Endothelial cell of umbilical vein (primary cell): ENCODE measurements around the gene STT3B. TPM values are rescaled to one million over a fixed set of nuclear protein-coding genes. Genes with fewer than 3 reads are reported as not detected.

Experiments used
- BruUV-seq: library from RNA; stranded (reverse); fragments of 400-500 nt; replicated peaks from 2 replicates; lab custom pipeline; 2021; lab: Mats Ljungman, UMichigan
- CTCF ChIA-PET: fragments of 300-600, 350-600 bp; sonication (Branson Sonifier 250); formaldehyde crosslinking; loops from one replicate; lab custom pipeline; 2021; ENCODE audit warnings: antibody characterized with exemption, inconsistent platforms; lab: Charles Lee
- POLR2A ChIA-PET: fragments of 300-600, 350-600 bp; sonication (Branson Sonifier 250); formaldehyde crosslinking; loops from one replicate; lab custom pipeline; 2021; ENCODE audit warnings: antibody characterized with exemption, inconsistent platforms; lab: Charles Lee
- DNase-seq: peaks from one replicate; pipeline ENCODE4 v3.0.0-alpha.2; 2011; ENCODE audit warnings: low read depth, low spot score
- FAIRE-seq: peaks from 2 replicates; lab custom pipeline; 2011; peaks lifted over from hg19 to GRCh38; lab: Jason Lieb, UNC
- H2AFZ ChIP-seq: 2 replicates; pipeline ENCODE4 v1.6.0; 2012; ENCODE audit warnings: low read depth, low read length, control low read depth, inconsistent platforms
- H3K27ac ChIP-seq: 2 replicates; pipeline ENCODE4 v1.5.1; 2011; ENCODE audit warnings: low read depth, mild to moderate bottlenecking, control low read depth, low read length, moderate library complexity; ENCODE audit not compliant: insufficient read depth
- H3K27me3 ChIP-seq, 2 experiments: 2 replicates each; pipeline versions ENCODE4 v1.6.0 to v1.6.1; 2011; ENCODE audit warnings: low read length in 2 of 2, mixed read lengths in 1 of 2; ENCODE audit not compliant: control insufficient read depth in 2 of 2, insufficient read depth in 2 of 2
- H3K36me3 ChIP-seq, 2 experiments: 2 replicates in 1 of 2; 3 replicates in 1 of 2; pipeline ENCODE4 v1.5.1; 2011; ENCODE audit warnings: low read length in 2 of 2, mild to moderate bottlenecking in 1 of 2, moderate library complexity in 1 of 2; ENCODE audit not compliant: control insufficient read depth in 2 of 2, insufficient read depth in 2 of 2; ENCODE audit errors: extremely low read depth in 1 of 2
- H3K4me1 ChIP-seq: 3 replicates; pipeline ENCODE4 v1.5.1; 2011; ENCODE audit warnings: mild to moderate bottlenecking, low read length; ENCODE audit not compliant: control insufficient read depth, insufficient read depth; ENCODE audit errors: extremely low read depth
- H3K4me2 ChIP-seq: 2 replicates; pipeline ENCODE4 v1.6.1; 2011; ENCODE audit warnings: low read length, control low read depth, mixed read lengths; ENCODE audit not compliant: insufficient read depth
- H3K4me3 ChIP-seq, 3 experiments: fragments of 200-600 bp in 1 of 3; sonication (generic), shearing (Covaris generic) in 1 of 3; replicated peaks in 1 of 3; 2 replicates each; pipeline ENCODE4 v1.5.1; 2011 to 2016; ENCODE audit warnings: control low read depth in 3 of 3, low read length in 3 of 3, mild to moderate bottlenecking in 2 of 3, inconsistent platforms in 1 of 3, low read depth in 1 of 3, moderate library complexity in 1 of 3; ENCODE audit not compliant: insufficient read depth in 1 of 3
- H3K79me2 ChIP-seq: 2 replicates; pipeline ENCODE4 v1.6.0; 2012; ENCODE audit warnings: low read length, inconsistent platforms; ENCODE audit not compliant: control insufficient read depth, insufficient read depth
- H3K9ac ChIP-seq: replicated peaks from 2 replicates; pipeline ENCODE3; 2011; ENCODE audit warnings: low read length, control low read depth; ENCODE audit not compliant: insufficient read depth; ENCODE audit errors: extremely low read depth
- H3K9me1 ChIP-seq: replicated peaks from 3 replicates; pipeline ENCODE4 v1.6.0; 2011; ENCODE audit warnings: mild to moderate bottlenecking, low read length; ENCODE audit not compliant: control insufficient read depth, insufficient read depth; ENCODE audit errors: extremely low read depth
- H3K9me3 ChIP-seq: replicated peaks from 2 replicates; pipeline ENCODE4 v1.5.1; 2012; ENCODE audit warnings: low read length, inconsistent platforms; ENCODE audit not compliant: control insufficient read depth, insufficient read depth
- H4K20me1 ChIP-seq: replicated peaks from 2 replicates; pipeline ENCODE3; 2011; ENCODE audit warnings: mild to moderate bottlenecking, low read length; ENCODE audit not compliant: control insufficient read depth, insufficient read depth; ENCODE audit errors: extremely low read depth
- CTCF ChIP-seq, 2 donors: IDR thresholded peaks; 1 replicate in 1 of 2; 2 replicates in 1 of 2; pipeline ENCODE4 v1.5.1; 2011; ENCODE audit warnings: low read length in 2 of 2, mild to moderate bottlenecking in 2 of 2, moderate library complexity in 2 of 2, control low read depth in 1 of 2, inconsistent platforms in 1 of 2, low read depth in 1 of 2; ENCODE audit not compliant: insufficient read depth in 1 of 2; ENCODE audit errors: extremely low read depth in 1 of 2
- GATA2 ChIP-seq: IDR thresholded peaks from 2 replicates; pipeline ENCODE4 v1.7.0; 2011; ENCODE audit warnings: low read depth, mild to moderate bottlenecking, moderate library complexity, mixed read lengths, low read length; ENCODE audit not compliant: insufficient read length, insufficient read depth
- POLR2A ChIP-seq: IDR thresholded peaks from 2 replicates; pipeline ENCODE4 v1.6.1; 2012; ENCODE audit warnings: low read depth, mild to moderate bottlenecking, control low read depth, low read length
- POLR2AphosphoS5 ChIP-seq: IDR thresholded peaks from 2 replicates; pipeline ENCODE4 v1.6.1; 2012; ENCODE audit warnings: low read depth, mild to moderate bottlenecking, control low read depth, low read length, moderate library complexity; ENCODE audit not compliant: insufficient read depth
- dilution Hi-C: fragments of 300-500 bp; cut with MboI; formaldehyde crosslinking; loops from one replicate; pipeline ENCODE4 v1.15.0; 2019; ENCODE audit warnings: low sequenced_read_pairs; ENCODE audit not compliant: extremely low pct_ligation_motif_present
- intact Hi-C: fragments of 100-400 bp; cut with micrococcal nuclease; formaldehyde crosslinking; loops from one replicate; pipeline ENCODE4 v1.10.0; 2022
- polyA plus RNA-seq, 4 experiments: library from polyadenylated mRNA; depleted of rRNA in 3 of 4; stranded (reverse) in 3 of 4; unstranded in 1 of 4; fragments of >200 nt; gene quantifications; 2 replicates each; pipeline versions ENCODE4 v1.2.1 to v1.2.3, GENCODE V29; 2011 to 2012; ENCODE audit warnings: missing spikeins in 1 of 4
- total RNA-seq: library from RNA; stranded (reverse); gene quantifications from 2 replicates; pipeline ENCODE4 v1.2.3, GENCODE V29; 2021

Gene STT3B
- total and polyA plus RNA-seq, 2 donors (not counting 3 experiments of a cell fraction or from before 2014, with no cell fraction given), result 56.4 to 113 TPM

- ChIA-PET POLR2A (no interaction called here), CTCF (interaction anchor here (1.0 to 2.2 kb wide), 4 partner anchors 20 to 761 kb away, joined by 3 to 8 read pairs (median 4); no protein-coding TSS in a partner anchor)
- Histone ChIP-seq H3K4me1 (peaks cover 24% of the 10 kb centered on the region), H3K27ac (no peak overlapping the region), H3K79me2 (peaks cover 30% of the 10 kb centered on the region), H3K9me1 (no peaks in the 10 kb centered on the region), H3K4me2 (peak overlapping the region; percentile 95), H3K27me3 (peaks cover 12 to 17% of the 10 kb centered on the region in 2 experiments), H3K9me3 (no peaks in the 10 kb centered on the region), H2AFZ (no peak overlapping the region), H3K4me3 (peak overlapping the region in 1 of 3 experiments; percentile 94), H4K20me1 (no peaks in the 10 kb centered on the region), H3K9ac (peak overlapping the region; percentile 92), H3K36me3 (no peaks in the 10 kb centered on the region)
- intact Hi-C loops (loop anchor here (5.0 kb wide), 2 partner anchors 431 to 764 kb away; no protein-coding TSS in a partner anchor), dilution Hi-C loops (no loop called here)
- TF ChIP-seq GATA2, result no peak
- TF ChIP-seq POLR2A, result no peak
- DNase-seq (no peak), FAIRE-seq (no peak)
- BruUV-seq, result no TSS peak
Measured at GRCh38 chr3:31530960-31531335, 1.8 kb upstream of the STT3B start.

- H3K9me1 ChIP-seq, result no peaks in the 10 kb centered on the region
- H3K4me2 ChIP-seq, result peak overlapping the region; percentile 95
- H3K4me1 ChIP-seq, result peaks cover 24% of the 10 kb centered on the region
- POLR2A ChIA-PET, result interaction anchor here (0.7 kb wide), 1 partner anchor 20 kb away, joined by 3 read pairs; no protein-coding TSS in a partner anchor
- peak overlapping the region; percentile 92 for H3K9ac ChIP-seq
- dilution Hi-C loops, result no loop called here
- intact Hi-C loops, result loop anchor here (5.0 kb wide), 2 partner anchors 431 to 764 kb away; no protein-coding TSS in a partner anchor
- peaks cover 36% of the 10 kb centered on the region for H3K79me2 ChIP-seq
- H3K4me3 ChIP-seq, result peak overlapping the region; percentile 60 to 94 (median 74)
- H4K20me1 ChIP-seq, result peaks cover 4% of the 10 kb centered on the region
- H3K36me3 ChIP-seq, result no peaks in the 10 kb centered on the region
- BruUV-seq, result no TSS peak
- CTCF ChIA-PET, result interaction anchor here (1.0 to 2.2 kb wide), 8 partner anchors 14 to 761 kb away, joined by 3 to 8 read pairs (median 4); no protein-coding TSS in a partner anchor
- FAIRE-seq, result no peak
- H2AFZ ChIP-seq, result peak overlapping the region; percentile 78
- H3K27me3 ChIP-seq, result peaks cover 12 to 15% of the 10 kb centered on the region in 2 experiments
- DNase-seq, result no peak
- H3K9me3 ChIP-seq, result no peaks in the 10 kb centered on the region
- H3K27ac ChIP-seq, result peak overlapping the region; percentile 90
- TF ChIP-seq POLR2AphosphoS5 (no peak), CTCF (IDR thresholded peaks at IDR 0.05; ENCODE audit: extremely low read depth in 1 of 2, insufficient read depth in 1 of 2, low read depth in 1 of 2, low read length in 2 of 2) (peak; percentile 5 to 18)
Measured at GRCh38 chr3:31531452-31531991, 1.2 kb upstream of the STT3B start.
